GM12892 (cell line): ENCODE results near the gene PSMB7.

Experiments used
- DNase-seq: peaks from one replicate; pipeline ENCODE4 v3.0.0; 2011; ENCODE audit not compliant: insufficient read length
- FAIRE-seq: peaks from 2 replicates; lab custom pipeline; 2011; peaks lifted over from hg19 to GRCh38; lab: Jason Lieb, UNC
- POLR2A ChIP-seq: IDR thresholded peaks from 2 replicates; pipeline ENCODE4 v1.6.1; 2011; ENCODE audit warnings: low read depth, low read length, control low read depth
- POLR2AphosphoS5 ChIP-seq: IDR thresholded peaks from 2 replicates; pipeline ENCODE4 v1.6.1; 2011; ENCODE audit warnings: low read depth, low read length, control low read depth
- TAF1 ChIP-seq: IDR thresholded peaks from 2 replicates; pipeline ENCODE4 v1.6.1; 2011; ENCODE audit warnings: low read depth, mild to moderate bottlenecking, control low read depth, low read length, borderline replicate concordance

Gene PSMB7

GRCh38 chr9:124322618-124323432 is 92.4 kb downstream of the PSMB7 start:
- DNase-seq (no peak), FAIRE-seq (no peak)
- no peak for TF ChIP-seq TAF1
- TF ChIP-seq POLR2A, result no peak
- no peak for TF ChIP-seq POLR2AphosphoS5

GRCh38 chr9:124321935-124322334 is 93.3 kb downstream of the PSMB7 start:
- DNase-seq (no peak), FAIRE-seq (no peak)
- TF ChIP-seq TAF1, result no peak
- no peak for TF ChIP-seq POLR2AphosphoS5
- TF ChIP-seq POLR2A, result no peak

- TF ChIP-seq POLR2AphosphoS5 (no peak), POLR2A (no peak), TAF1 (no peak)
- FAIRE-seq, result no peak
- no peak for DNase-seq
Observed at GRCh38 chr9:124321416-124321815, 93.8 kb downstream of the PSMB7 start.

GRCh38 chr9:124320062-124320973 is 94.9 kb downstream of the PSMB7 start:
- FAIRE-seq (peak; percentile 27), DNase-seq (peak; percentile 62)
- no peak for TF ChIP-seq POLR2AphosphoS5

- TF ChIP-seq TAF1 (no peak), POLR2A (no peak), POLR2AphosphoS5 (no peak)
- no peak for DNase-seq
- FAIRE-seq, result no peak
Observed at GRCh38 chr9:124315882-124316281, 99.4 kb downstream of the PSMB7 start.

GRCh38 chr9:124313940-124314339 is 101.3 kb downstream of the PSMB7 start:
- DNase-seq, result no peak
- no peak for FAIRE-seq
- no peak for TF ChIP-seq POLR2AphosphoS5
- no peak for TF ChIP-seq TAF1
- no peak for TF ChIP-seq POLR2A

- DNase-seq (no peak), FAIRE-seq (no peak)
- no peak for TF ChIP-seq POLR2A
- no peak for TF ChIP-seq POLR2AphosphoS5
- TF ChIP-seq TAF1, result no peak
Observed at GRCh38 chr9:124312290-124313265, 102.7 kb downstream of the PSMB7 start.

GRCh38 chr9:124311283-124311682 is 104.0 kb downstream of the PSMB7 start:
- TF ChIP-seq POLR2A, result no peak
- TF ChIP-seq TAF1, result no peak
- no peak for TF ChIP-seq POLR2AphosphoS5
- FAIRE-seq (no peak), DNase-seq (no peak)

- no peak for FAIRE-seq
Observed at GRCh38 chr9:124309667-124310084, 105.6 kb downstream of the PSMB7 start.

GRCh38 chr9:124308606-124309491 is 106.4 kb downstream of the PSMB7 start:
- DNase-seq (no peak), FAIRE-seq (no peak)
- no peak for TF ChIP-seq POLR2AphosphoS5
- no peak for TF ChIP-seq POLR2A
- TF ChIP-seq TAF1, result no peak

More at GRCh38 chr9:124309667-124310084, 105.6 kb downstream of the PSMB7 start:
- no peak for TF ChIP-seq POLR2AphosphoS5
- TF ChIP-seq POLR2A, result no peak
- TF ChIP-seq TAF1, result no peak
- DNase-seq, result no peak

GRCh38 chr9:124307379-124308030 is 107.7 kb downstream of the PSMB7 start:
- DNase-seq (no peak), FAIRE-seq (no peak)
- TF ChIP-seq TAF1 (no peak), POLR2AphosphoS5 (no peak), POLR2A (no peak)
